Activated CD4-positive, alpha-beta T cell treated with anti-CD3 and anti-CD28 coated beads, Interleukin-2, amount 50 U/mL, for 16 hours (primary cell): ENCODE measurements around the gene GMDS.

Source experiments
- DNase-seq: peaks from one replicate; pipeline ENCODE4 v3.0.0-alpha.2; 2020

The GMDS gene

DNA sequence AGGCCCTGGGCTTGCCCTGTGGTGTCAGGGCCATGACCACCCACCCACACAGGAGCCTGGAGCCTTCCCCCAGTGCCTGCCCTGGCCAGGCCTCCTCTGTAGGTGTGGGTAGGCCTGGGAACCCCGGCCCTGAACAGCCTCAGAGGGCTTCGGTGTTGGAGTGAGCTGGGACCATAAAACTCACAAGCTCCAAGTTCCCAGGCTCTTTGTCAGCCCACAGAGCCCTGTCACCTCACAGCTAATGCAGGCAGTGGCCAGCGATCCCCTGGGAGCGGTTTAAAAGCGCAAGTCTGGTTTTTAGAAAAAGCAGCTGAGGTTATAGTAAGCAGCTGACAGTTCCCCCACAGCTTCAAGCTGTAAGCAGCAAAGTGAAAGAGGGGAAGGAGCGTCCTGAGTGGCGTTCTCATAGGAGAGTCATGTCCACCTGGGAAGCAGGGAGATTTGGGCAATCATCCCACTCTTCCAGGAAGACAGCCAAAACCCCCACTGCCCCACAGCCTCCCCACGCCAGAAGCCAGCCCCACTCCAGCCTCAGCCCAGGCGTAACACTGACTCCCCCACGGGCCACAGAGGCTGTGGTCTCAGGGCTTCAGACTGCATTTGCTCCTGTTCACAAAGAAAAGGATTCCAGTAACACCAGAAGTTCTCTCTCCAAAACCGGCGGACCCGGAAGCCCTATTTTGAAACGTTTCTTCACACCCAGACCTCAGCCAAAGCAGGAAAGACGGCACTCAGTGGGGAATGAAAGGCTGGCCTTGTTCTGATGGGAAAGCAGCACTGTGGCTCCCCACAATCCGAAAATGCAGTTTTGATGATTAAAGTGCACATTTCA lies 670.0 kb downstream of the GMDS start:
- no peak for DNase-seq

DNA sequence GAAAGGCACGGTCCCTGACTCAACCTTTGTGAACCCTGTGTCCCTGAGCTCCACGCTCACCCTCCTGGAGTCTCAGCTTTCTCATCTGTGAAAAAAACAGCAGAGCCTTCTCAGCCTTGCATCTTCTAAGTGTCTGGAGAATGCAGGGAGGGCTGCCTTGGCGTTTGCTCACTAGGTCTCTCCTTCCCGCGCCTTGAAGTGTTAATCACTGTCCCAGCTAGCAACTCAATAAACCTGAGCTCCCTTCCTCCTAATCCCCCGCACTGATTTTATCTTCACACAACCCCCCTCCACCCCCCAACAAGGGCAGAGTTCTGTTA lies 670.6 kb downstream of the GMDS start:
- no peak for DNase-seq

GRCh38 chr6:1574083-1574761 lies 671.2 kb downstream of the GMDS start:
- DNase-seq: no peak
